ENCODE data around the gene THAP7.

DNA sequence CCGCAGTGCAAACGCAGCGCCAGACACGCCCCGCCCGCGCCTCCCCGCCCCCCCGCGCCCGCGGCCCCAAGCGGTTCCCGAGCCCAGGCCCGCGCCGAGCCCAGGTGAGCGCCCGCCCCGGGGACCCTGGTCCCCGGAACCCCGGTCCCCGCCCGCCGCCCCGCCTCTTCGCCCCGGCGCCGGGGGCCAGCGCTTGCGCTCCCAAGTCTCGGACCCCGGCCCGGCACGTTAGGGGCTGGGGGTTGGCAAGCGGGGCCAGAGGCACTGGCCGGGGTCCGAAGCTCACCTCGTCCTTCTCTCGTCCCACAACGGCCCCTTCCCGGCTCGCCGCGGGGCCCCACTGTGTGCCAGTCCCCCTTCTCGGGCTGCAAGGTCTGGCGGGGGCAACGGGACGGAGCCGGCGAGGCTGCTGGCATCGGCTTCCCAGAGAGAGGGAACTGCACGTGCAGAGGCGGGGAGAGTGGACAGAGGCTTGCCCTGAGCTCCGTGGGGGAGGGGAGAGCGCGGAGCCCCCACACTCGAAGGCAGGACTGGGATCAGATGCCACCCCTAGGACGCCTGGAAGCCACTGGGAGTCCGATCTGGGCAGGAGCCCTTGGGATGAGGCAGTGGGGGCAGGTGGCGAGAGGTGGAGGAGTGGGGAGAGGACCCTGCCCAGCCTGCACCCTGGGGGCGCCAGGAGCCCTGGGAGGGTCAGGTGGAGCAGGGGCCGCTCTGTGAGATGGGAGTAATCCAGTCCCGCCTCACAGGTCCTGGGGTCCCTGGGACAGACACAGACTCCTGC, 36.6 kb downstream of the THAP7 start:
- TF ChIP-seq, protein P1, sequence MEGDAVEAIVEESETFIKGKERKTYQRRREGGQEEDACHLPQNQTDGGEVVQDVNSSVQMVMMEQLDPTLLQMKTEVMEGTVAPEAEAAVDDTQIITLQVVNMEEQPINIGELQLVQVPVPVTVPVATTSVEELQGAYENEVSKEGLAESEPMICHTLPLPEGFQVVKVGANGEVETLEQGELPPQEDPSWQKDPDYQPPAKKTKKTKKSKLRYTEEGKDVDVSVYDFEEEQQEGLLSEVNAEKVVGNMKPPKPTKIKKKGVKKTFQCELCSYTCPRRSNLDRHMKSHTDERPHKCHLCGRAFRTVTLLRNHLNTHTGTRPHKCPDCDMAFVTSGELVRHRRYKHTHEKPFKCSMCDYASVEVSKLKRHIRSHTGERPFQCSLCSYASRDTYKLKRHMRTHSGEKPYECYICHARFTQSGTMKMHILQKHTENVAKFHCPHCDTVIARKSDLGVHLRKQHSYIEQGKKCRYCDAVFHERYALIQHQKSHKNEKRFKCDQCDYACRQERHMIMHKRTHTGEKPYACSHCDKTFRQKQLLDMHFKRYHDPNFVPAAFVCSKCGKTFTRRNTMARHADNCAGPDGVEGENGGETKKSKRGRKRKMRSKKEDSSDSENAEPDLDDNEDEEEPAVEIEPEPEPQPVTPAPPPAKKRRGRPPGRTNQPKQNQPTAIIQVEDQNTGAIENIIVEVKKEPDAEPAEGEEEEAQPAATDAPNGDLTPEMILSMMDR (optimal IDR thresholded peaks at IDR 0.05 in 1 of 3, IDR thresholded peaks at IDR 0.05 in 1 of 3, conservative IDR thresholded peaks at IDR 0.05 in 1 of 3; ENCODE audit: extremely low read depth in 1 of 3, insufficient read depth in 2 of 3, low read length in 3 of 3) = no peak
- TF ChIP-seq EZH2 (IDR thresholded peaks at IDR 0.05; ENCODE audit: low read length) = no peak
